C4-2B (cell line): ENCODE data around the gene RASL11B.
"Not testable (repeated sequence)": the region's sequence is repeated elsewhere in the genome, so short reads cannot be mapped to it uniquely, and the experiment has no call there.

Source experiments
- H3K27ac ChIP-seq: fragments of 450-650 bp; 2 replicates; pipeline ENCODE4 v1.5.1; 2017
- ZFX ChIP-seq: fragments of 450-650 bp; IDR thresholded peaks from 2 replicates; pipeline ENCODE4 v1.6.1; 2017
- TF ChIP-seq, protein P1 (sequence below): fragments of 450-650 bp; conservative IDR thresholded peaks from 2 replicates; pipeline ENCODE4 v1.5.1; 2017; ENCODE audit warnings: mild to moderate bottlenecking

Gene RASL11B

DNA sequence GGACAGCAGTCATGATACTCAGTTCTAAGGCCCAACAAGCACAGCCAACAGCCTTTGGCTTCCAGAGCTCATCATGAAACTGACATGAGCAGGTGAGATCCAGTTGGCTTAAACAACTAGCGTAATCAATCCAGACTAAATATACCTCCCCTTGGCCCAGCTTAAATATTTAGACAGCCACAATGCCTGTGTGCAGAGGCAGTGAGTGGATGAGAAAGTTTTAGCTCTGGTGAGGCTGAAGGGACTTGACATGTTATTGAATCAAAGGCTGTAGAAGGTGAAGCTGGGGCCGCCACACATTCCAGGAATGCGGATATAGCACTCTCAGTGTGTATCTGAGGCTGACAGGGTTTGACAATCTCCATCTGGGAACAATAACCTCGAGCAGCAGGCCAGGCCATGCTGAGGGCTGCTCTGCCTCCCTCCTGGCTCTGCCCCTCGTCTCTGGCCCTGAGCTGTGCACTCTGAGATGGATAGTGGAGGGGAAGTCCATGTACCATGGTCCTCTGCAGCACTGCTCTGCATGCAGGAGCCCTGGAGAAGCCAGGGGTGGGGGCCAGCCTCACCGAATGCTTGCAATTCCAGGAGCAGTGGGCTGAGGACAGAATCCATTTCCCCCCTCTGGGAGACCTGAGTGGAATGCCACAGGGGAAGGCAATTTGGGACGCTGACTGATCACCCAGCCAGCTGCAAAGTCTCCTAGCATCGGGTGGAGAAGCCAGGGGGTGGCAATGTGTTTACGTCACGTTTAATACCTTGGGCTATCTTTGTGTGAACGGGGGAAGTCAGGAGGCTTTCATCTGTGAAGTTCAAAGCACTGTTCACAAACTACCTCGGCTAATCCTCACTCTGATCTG lies 37.3 kb upstream of the RASL11B start:
- TF ChIP-seq ZFX: no peak
- TF ChIP-seq, protein P1, sequence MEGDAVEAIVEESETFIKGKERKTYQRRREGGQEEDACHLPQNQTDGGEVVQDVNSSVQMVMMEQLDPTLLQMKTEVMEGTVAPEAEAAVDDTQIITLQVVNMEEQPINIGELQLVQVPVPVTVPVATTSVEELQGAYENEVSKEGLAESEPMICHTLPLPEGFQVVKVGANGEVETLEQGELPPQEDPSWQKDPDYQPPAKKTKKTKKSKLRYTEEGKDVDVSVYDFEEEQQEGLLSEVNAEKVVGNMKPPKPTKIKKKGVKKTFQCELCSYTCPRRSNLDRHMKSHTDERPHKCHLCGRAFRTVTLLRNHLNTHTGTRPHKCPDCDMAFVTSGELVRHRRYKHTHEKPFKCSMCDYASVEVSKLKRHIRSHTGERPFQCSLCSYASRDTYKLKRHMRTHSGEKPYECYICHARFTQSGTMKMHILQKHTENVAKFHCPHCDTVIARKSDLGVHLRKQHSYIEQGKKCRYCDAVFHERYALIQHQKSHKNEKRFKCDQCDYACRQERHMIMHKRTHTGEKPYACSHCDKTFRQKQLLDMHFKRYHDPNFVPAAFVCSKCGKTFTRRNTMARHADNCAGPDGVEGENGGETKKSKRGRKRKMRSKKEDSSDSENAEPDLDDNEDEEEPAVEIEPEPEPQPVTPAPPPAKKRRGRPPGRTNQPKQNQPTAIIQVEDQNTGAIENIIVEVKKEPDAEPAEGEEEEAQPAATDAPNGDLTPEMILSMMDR: no peak
- H3K27ac ChIP-seq: no peak overlapping the region

DNA sequence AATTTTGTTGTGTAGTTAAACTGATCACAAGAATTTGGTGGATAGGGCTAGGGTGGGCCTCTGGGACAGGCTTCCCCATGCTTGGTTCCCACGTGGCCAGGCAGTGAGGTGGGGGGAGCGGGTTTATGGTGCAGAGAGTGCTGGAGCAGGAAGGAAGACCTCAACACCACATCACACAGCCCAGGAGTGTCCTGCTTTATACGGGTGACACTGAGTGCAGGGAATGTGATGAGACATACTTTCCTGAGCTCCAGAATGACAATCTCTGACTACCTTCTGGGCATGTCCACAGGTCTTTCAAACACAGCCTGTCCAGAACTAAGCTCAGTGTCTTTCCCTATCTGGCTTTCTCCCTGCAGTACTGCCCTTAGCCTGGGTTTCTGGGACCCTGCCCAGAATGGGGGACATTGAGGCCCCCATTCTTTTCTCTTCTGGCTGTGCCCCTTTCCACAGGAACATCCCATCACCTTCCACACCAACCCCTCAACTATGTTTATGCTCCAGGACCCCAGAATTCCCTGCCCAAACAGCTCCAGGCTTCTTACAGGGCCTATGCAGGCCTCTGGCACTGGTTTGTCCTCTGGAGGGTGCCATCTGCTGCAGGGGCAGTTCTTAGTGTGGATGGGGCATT lies 36.5 kb upstream of the RASL11B start:
- H3K27ac ChIP-seq: no peak overlapping the region
- TF ChIP-seq, protein P1: no peak
- no peak for TF ChIP-seq ZFX

DNA sequence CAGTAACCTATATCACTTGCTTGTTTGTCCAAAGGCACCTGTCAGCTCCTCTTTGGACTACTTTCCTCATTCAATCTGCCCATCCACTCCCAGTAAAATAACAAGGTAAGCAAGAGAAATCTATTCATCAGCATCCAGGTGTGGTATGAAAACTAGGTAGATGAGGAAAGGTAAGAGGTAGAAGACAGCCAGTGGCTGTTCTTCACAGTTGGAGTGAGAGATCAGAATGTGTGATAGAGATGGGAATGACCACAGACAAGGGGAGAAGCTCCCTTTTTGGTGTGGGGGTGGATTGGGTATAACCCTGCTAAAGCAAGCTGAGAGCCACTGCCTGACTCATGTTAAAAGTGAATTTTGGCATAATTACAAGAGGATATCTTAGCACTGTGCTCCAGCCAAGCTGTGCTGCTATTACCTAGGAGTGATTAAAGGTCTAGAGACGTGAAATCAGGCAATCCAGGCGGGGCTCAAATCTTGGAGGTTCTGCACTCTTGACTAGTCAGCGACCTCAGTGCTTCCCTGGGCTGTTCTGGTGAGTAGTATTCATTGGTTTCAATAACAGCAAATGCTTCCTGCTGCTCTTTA lies 28.1 kb upstream of the RASL11B start:
- H3K27ac ChIP-seq: no peak overlapping the region
- TF ChIP-seq, protein P1: no peak
- no peak for TF ChIP-seq ZFX

DNA sequence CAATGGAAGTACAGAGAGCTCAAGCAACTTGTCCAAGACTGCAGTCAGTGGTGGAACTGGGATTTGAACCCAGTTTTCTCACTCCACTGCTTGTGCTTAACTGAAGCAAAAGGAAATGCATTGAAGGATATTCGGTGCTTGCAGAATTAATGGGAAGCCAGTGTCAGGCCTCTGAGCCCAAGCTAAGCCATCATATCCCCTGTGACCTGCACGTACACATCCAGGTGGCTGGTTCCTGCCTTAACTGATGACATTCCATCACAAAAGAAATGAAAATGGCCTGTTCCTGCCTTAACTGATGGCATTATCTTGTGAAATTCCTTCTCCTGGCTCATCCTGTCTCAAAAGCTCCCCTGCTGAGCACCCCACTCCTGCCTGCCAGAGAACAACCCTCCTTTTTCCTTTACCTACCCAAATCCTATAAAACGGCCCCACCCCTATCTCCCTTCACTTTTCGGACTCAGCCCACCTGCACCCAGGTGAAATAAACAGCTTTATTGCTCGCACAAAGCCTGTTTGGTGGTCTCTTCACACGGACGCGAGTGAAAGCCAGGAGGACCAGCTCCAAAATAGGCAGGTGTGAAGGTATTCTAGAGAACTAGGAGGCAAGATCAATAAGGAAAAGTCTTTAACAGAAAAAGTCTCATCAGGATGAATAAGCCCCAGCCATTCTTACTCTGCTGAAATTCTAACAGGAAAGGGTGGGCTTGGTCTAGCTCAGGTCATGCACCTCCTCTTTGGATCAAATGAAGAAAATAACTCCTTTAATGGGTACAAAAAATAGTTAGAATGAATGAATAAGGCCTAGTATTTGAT lies 27.3 kb upstream of the RASL11B start:
- H3K27ac ChIP-seq: not testable (repeated sequence)

DNA sequence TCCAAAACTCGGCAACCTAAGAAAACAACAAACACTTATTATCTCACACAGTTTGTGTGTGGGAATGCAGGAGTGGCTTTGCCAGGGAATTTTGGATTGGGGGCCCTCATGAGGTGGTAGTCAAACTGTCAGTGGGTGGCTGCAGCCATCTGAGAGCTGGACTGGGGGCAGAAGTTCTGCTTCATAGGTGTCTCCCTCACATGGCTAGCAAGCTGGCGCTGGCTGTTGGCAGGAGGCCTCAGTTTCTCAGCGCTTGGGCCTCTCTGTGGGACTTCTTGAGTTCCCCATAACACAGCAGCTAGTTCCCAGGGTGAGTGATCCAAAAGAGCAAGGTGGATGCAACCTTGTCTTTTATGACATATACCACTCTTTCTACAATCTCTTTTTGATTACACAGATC lies 26.0 kb upstream of the RASL11B start:
- no peak overlapping the region for H3K27ac ChIP-seq
- TF ChIP-seq, protein P1: no peak
- no peak for TF ChIP-seq ZFX

DNA sequence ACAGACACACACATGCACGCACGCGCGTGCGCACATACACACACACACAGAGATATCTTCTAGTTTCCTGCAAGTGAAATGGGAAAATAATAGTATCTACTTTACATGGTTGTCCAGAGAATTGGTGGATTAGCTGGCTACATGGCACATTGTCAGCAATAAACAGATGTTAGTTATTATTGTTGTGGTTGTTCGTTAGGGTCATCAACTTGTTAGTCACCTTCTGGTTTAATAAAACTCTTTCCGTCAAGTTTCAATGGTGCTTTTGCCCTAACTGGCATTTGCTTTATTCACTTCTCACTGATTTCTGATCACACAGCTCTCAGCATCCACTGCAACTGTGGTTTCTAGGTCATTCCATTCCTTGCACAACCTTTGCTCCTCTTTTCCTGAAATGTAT lies 25.4 kb upstream of the RASL11B start:
- TF ChIP-seq ZFX: no peak
- TF ChIP-seq, protein P1: no peak

DNA sequence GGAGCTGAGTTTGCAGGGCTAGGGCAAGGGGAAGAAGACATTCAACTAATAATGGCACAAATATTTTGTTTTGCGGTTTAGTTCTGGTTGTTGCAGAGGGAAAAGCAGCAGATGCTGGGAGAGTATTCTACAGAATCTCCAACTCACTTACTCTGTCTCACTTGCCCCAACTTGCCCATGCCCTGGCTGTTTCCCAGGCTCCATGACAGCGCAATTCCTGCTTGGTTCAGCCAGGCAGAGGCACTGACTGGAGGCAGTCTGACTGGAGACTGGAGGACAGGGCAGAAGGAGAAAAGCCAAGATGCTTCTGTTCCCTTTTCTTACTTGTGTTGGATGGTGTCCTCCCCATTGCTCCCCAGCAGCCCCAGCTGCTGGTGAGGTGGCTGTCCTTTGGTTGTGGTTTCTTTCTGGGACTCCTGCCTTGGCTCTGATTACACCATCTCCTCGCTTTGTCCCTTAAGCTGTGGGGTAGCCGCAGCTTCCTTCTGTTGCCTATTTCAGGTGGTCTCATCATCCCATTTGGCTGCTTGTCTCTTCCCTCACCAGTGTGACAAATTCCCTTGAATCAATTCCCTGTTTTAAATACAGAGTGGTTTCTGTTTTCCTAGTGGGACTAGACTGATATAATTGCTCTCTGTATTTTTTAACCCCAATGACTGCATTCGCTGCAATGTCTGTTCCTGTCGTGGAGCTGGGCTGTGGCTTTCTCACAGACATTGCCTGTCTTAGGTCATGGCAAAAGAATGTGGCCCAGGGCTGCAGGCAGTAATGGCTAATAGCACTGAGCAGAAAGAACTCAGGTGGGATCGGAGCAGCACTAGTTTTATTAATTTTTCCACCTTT lies 24.2 kb upstream of the RASL11B start:
- TF ChIP-seq ZFX: no peak
- TF ChIP-seq, protein P1: no peak
- H3K27ac ChIP-seq: no peak overlapping the region

More for the DNA sequence above, 25.4 kb upstream of the RASL11B start:
- no peak overlapping the region for H3K27ac ChIP-seq
